ENCODE data around the gene EDA.

DNA sequence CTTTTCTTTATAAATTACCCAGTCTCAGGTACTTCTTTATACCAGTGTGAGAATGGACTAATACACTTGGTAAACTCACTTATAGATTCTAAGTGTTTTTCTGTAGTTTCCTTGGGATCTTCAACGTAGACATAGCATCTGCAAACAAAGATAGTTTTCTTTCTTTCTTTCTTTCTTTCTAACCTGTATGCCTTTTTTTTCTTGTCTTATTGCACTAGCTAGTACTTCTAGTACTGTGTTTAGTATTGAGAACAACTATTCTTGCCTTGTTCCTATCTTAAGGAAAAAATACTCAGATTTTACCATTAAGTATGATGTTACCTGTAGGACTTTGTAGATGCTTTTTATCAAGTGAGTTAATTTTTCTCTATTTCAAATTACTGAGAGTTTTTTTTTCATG lies 102.2 kb downstream of the EDA start:
- TF ChIP-seq, protein P1, sequence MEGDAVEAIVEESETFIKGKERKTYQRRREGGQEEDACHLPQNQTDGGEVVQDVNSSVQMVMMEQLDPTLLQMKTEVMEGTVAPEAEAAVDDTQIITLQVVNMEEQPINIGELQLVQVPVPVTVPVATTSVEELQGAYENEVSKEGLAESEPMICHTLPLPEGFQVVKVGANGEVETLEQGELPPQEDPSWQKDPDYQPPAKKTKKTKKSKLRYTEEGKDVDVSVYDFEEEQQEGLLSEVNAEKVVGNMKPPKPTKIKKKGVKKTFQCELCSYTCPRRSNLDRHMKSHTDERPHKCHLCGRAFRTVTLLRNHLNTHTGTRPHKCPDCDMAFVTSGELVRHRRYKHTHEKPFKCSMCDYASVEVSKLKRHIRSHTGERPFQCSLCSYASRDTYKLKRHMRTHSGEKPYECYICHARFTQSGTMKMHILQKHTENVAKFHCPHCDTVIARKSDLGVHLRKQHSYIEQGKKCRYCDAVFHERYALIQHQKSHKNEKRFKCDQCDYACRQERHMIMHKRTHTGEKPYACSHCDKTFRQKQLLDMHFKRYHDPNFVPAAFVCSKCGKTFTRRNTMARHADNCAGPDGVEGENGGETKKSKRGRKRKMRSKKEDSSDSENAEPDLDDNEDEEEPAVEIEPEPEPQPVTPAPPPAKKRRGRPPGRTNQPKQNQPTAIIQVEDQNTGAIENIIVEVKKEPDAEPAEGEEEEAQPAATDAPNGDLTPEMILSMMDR (conservative IDR thresholded peaks at IDR 0.05) = no peak
- TF ChIP-seq ZFX (IDR thresholded peaks at IDR 0.05) = no peak
